HepG2 (cell line): ENCODE data around the gene CLEC20A. TPM values are rescaled to one million over a fixed set of nuclear protein-coding genes. Genes with fewer than 3 reads are reported as not detected.

ENCODE experiments used
- ATF5 ChIP-seq: sonication (generic); formaldehyde crosslinking; IDR thresholded peaks from 2 replicates; pipeline ENCODE4 v1.4.0; 2020; ENCODE audit warnings: mild to moderate bottlenecking, low read depth, missing genetic modification reagents
- BRD4 ChIP-seq: sonication (generic); formaldehyde crosslinking; IDR thresholded peaks from 2 replicates; pipeline ENCODE4 v1.4.0; 2020; ENCODE audit warnings: missing genetic modification reagents
- GTF2F1 ChIP-seq: fragments of 150-350 bp; IDR thresholded peaks from 2 replicates; pipeline ENCODE4 v1.6.1; 2014; ENCODE audit warnings: low read length
- HOMEZ ChIP-seq: IDR thresholded peaks from 2 replicates; pipeline ENCODE4 v1.6.1; 2016; ENCODE audit warnings: low read depth
- NFYB ChIP-seq: sonication (generic); formaldehyde crosslinking; IDR thresholded peaks from 2 replicates; pipeline ENCODE4 v1.4.0; 2020; ENCODE audit warnings: missing genetic modification reagents
- NR2F1 ChIP-seq, 2 experiments: fragments of 450-650 bp in 1 of 2; formaldehyde crosslinking in 1 of 2; IDR thresholded peaks; 2 replicates each; pipeline versions ENCODE4 v1.5.0 to v1.6.1; 2016 to 2020; ENCODE audit warnings: mild to moderate bottlenecking in 1 of 2, missing compliant biosample characterization in 1 of 2, missing genetic modification reagents in 1 of 2, moderate library complexity in 1 of 2
- PAXIP1 ChIP-seq: sonication (generic); formaldehyde crosslinking; conservative IDR thresholded peaks from 2 replicates; pipeline ENCODE4 v1.4.0; 2020; ENCODE audit warnings: mild to moderate bottlenecking, missing genetic modification reagents, moderate library complexity
- PRPF4 ChIP-seq: fragments of 200-400 bp; formaldehyde crosslinking; IDR thresholded peaks from 2 replicates; pipeline ENCODE4 v1.6.1; 2016; ENCODE audit warnings: low read length, low read depth; ENCODE audit not compliant: poor library complexity, severe bottlenecking
- RARA ChIP-seq: IDR thresholded peaks from 2 replicates; pipeline ENCODE4 v1.6.1; 2016; ENCODE audit warnings: missing genetic modification reagents, missing compliant biosample characterization
- RFXANK ChIP-seq: IDR thresholded peaks from 2 replicates; pipeline ENCODE4 v1.6.1; 2016
- TBX3 ChIP-seq: fragments of 450-650 bp; IDR thresholded peaks from 2 replicates; pipeline ENCODE4 v1.6.1; 2017; ENCODE audit warnings: antibody characterized with exemption, mild to moderate bottlenecking, inconsistent platforms, borderline replicate concordance
- ZBTB7B ChIP-seq: sonication (generic); formaldehyde crosslinking; IDR thresholded peaks from 2 replicates; pipeline ENCODE4 v1.4.0; 2020; ENCODE audit warnings: missing genetic modification reagents
- ZGPAT ChIP-seq: IDR thresholded peaks from 2 replicates; pipeline ENCODE4 v1.6.1; 2016; ENCODE audit warnings: mild to moderate bottlenecking
- ZIK1 ChIP-seq: sonication (generic); formaldehyde crosslinking; IDR thresholded peaks from 2 replicates; pipeline ENCODE4 v1.5.0; 2020; ENCODE audit warnings: mild to moderate bottlenecking, low read depth, missing genetic modification reagents, borderline replicate concordance
- ZNF274 ChIP-seq: sonication (generic); formaldehyde crosslinking; IDR thresholded peaks from 2 replicates; pipeline ENCODE4 v1.5.1; 2020; ENCODE audit warnings: mild to moderate bottlenecking, missing genetic modification reagents
- ZNF280D ChIP-seq: sonication (generic); formaldehyde crosslinking; IDR thresholded peaks from 2 replicates; pipeline ENCODE4 v1.5.1; 2020; ENCODE audit warnings: mild to moderate bottlenecking, missing genetic modification reagents
- ZNF30 ChIP-seq: sonication (generic); formaldehyde crosslinking; IDR thresholded peaks from 2 replicates; pipeline ENCODE4 v1.5.0; 2020; ENCODE audit warnings: mild to moderate bottlenecking, missing genetic modification reagents
- ZNF432 ChIP-seq: sonication (generic); formaldehyde crosslinking; IDR thresholded peaks from 2 replicates; pipeline ENCODE4 v1.5.0; 2020; ENCODE audit warnings: missing genetic modification reagents, mild to moderate bottlenecking, borderline replicate concordance
- ZNF605 ChIP-seq: sonication (generic); formaldehyde crosslinking; IDR thresholded peaks from 2 replicates; pipeline ENCODE4 v1.8.0; 2022; ENCODE audit warnings: mild to moderate bottlenecking, missing genetic modification reagents
- ZNF740 ChIP-seq: sonication (generic); formaldehyde crosslinking; IDR thresholded peaks from 2 replicates; pipeline ENCODE4 v1.4.0; 2020; ENCODE audit warnings: missing genetic modification reagents
- polyA plus RNA-seq, 8 experiments: library from polyadenylated mRNA; depleted of rRNA in 3 of 8; stranded (reverse) in 7 of 8; unstranded in 1 of 8; fragments of >200 nt; fragmentation: Illumina TruSeq in 4 of 8; extraction: Trizol in 4 of 8; gene quantifications; 2 replicates each; pipeline versions ENCODE4 v1.2.1 to v1.2.3, GENCODE V29; 2011 to 2016; ENCODE audit warnings: low read depth in 4 of 8, missing spikeins in 1 of 8, mixed read lengths in 1 of 8; ENCODE audit not compliant: insufficient read depth in 1 of 8
- total RNA-seq, 5 experiments: library from RNA; depleted of rRNA; stranded (reverse); fragments of >200 nt; fragmentation: Illumina TruSeq; extraction: Trizol; gene quantifications; 2 replicates each; pipeline ENCODE4 v1.2.3, GENCODE V29; 2016; ENCODE audit warnings: low read depth in 1 of 5

The CLEC20A gene
- total and polyA plus RNA-seq, 2 of the 13 experiments (the other 11 are each of a cell fraction or from before 2014, with no cell fraction given), result not detected

GRCh38 chr1:178536844-178537371 lies 40.1 kb upstream of the CLEC20A start (continued):
- TF ChIP-seq HOMEZ, result no peak
- TF ChIP-seq PAXIP1, result peak; percentile 29; the same call in 1 of the 2 replicates
- TF ChIP-seq RFXANK, result no peak
- no peak; the same call in 1 of the 2 replicates for TF ChIP-seq TBX3
- TF ChIP-seq BRD4 (CRISPR knock-in tag), result no peak
- no peak for TF ChIP-seq ZIK1 (CRISPR knock-in tag)
- no peak for TF ChIP-seq ZNF740 (CRISPR knock-in tag)
- no peak for TF ChIP-seq ZNF30 (CRISPR knock-in tag)
- no peak for TF ChIP-seq NFYB
- no peak for TF ChIP-seq ZNF274
- TF ChIP-seq NR2F1 (CRISPR knock-in tag; IDR thresholded peaks at IDR 0.05), result 0 out of 4 replicates have a peak, but pooled peaks of 1 of the 2 experiments have one; percentile 52
- TF ChIP-seq ZBTB7B (CRISPR knock-in tag), result no peak
- TF ChIP-seq PRPF4, result no peak
- TF ChIP-seq ATF5 (CRISPR knock-in tag), result no peak
- TF ChIP-seq GTF2F1, result no peak
- no peak for TF ChIP-seq ZNF432
- peak; percentile 75 for TF ChIP-seq RARA (CRISPR knock-in tag)
- TF ChIP-seq ZNF280D (CRISPR knock-in tag), result no peak
- TF ChIP-seq ZNF605 (CRISPR knock-in tag), result no peak
- TF ChIP-seq ZGPAT, result no peak
